Skeletal muscle satellite cell (primary cell): Measurements from ENCODE around the gene DEFB126. TPM values are rescaled to one million over a fixed set of nuclear protein-coding genes. Genes with fewer than 3 reads are reported as not detected.
"Not testable (repeated sequence)": the region's sequence is repeated elsewhere in the genome, so short reads cannot be mapped to it uniquely, and the experiment has no call there.

ENCODE experiments used
- H3K27me3 ChIP-seq: 2 replicates; pipeline ENCODE4 v1.7.0; 2013; ENCODE audit warnings: low read length; ENCODE audit not compliant: control insufficient read depth, insufficient read depth
- H3K36me3 ChIP-seq: 2 replicates; pipeline ENCODE4 v1.7.0; 2013; ENCODE audit warnings: mild to moderate bottlenecking, control low read depth, low read length; ENCODE audit not compliant: insufficient read depth
- H3K4me1 ChIP-seq: 2 replicates; pipeline ENCODE4 v1.7.0; 2013; ENCODE audit warnings: low read length; ENCODE audit not compliant: control insufficient read depth, insufficient read depth
- H3K4me2 ChIP-seq: 2 replicates; pipeline ENCODE4 v1.7.0; 2013; ENCODE audit warnings: mild to moderate bottlenecking, low read length
- H3K4me3 ChIP-seq: 2 replicates; pipeline ENCODE4 v1.7.0; 2013; ENCODE audit warnings: low read length
- H3K9ac ChIP-seq: 2 replicates; pipeline ENCODE4 v1.7.0; 2013; ENCODE audit warnings: mild to moderate bottlenecking, low read depth, low read length, moderate library complexity
- H3K9me3 ChIP-seq: replicated peaks from 2 replicates; pipeline ENCODE4 v1.7.0; 2013; ENCODE audit warnings: mild to moderate bottlenecking, control low read depth, low read length
- total RNA-seq: library from RNA; depleted of rRNA; stranded (reverse); fragments of >200 nt; gene quantifications from 2 replicates; pipeline ENCODE4 v1.2.3, GENCODE V29; 2012; rRNA removed

Gene DEFB126
- total RNA-seq, result not detected in 2 replicates

GRCh38 chr20:142290-142689, at the start of gene DEFB126:
TSS of gene DEFB126 (plus strand) at chr20:142590. CDS start at chr20:142629, 39 bp downstream.
- Histone ChIP-seq H3K4me3 (no peak within 1 kb of the TSS), H3K9ac (no peak within 1 kb of the TSS), H3K9me3 (no peaks in the 10 kb centered on the region)

GRCh38 chr20:93641-94040, 48.7 kb upstream of the DEFB126 start:
- H3K9me3 ChIP-seq, result no peaks in the 10 kb centered on the region
- H3K36me3 ChIP-seq, result no peaks in the 10 kb centered on the region
- no peak overlapping the region for H3K9ac ChIP-seq
- no peaks in the 10 kb centered on the region for H3K27me3 ChIP-seq
- no peak overlapping the region for H3K4me3 ChIP-seq
- no peaks in the 10 kb centered on the region for H3K4me1 ChIP-seq
- H3K4me2 ChIP-seq, result no peak overlapping the region

More at GRCh38 chr20:142290-142689, at the start of gene DEFB126:
- H3K27me3 ChIP-seq, result peaks cover 35% of the 10 kb centered on the region
- no peak within 1 kb of the TSS for H3K4me2 ChIP-seq
- no peaks in the 10 kb centered on the region for H3K36me3 ChIP-seq
- no peaks in the 10 kb centered on the region for H3K4me1 ChIP-seq

GRCh38 chr20:95215-95614, 47.2 kb upstream of the DEFB126 start:
- Histone ChIP-seq H3K9me3 (no peaks in the 10 kb centered on the region), H3K4me2 (no peak overlapping the region), H3K27me3 (no peaks in the 10 kb centered on the region), H3K36me3 (no peaks in the 10 kb centered on the region), H3K9ac (no peak overlapping the region), H3K4me1 (no peaks in the 10 kb centered on the region), H3K4me3 (no peak overlapping the region)

- H3K4me1 ChIP-seq, result not testable (repeated sequence)
These were observed 44.7 kb upstream of the DEFB126 start for GRCh38 chr20:97691-98090.

GRCh38 chr20:101975-102374, 40.4 kb upstream of the DEFB126 start:
- Histone ChIP-seq H3K4me3 (no peak overlapping the region), H3K9me3 (no peaks in the 10 kb centered on the region), H3K27me3 (peaks cover 9% of the 10 kb centered on the region), H3K4me1 (no peaks in the 10 kb centered on the region), H3K36me3 (no peaks in the 10 kb centered on the region), H3K4me2 (no peak overlapping the region), H3K9ac (no peak overlapping the region)

More at GRCh38 chr20:97691-98090, 44.7 kb upstream of the DEFB126 start:
- H3K9ac ChIP-seq, H3K27me3 ChIP-seq, H3K9me3 ChIP-seq, H3K36me3 ChIP-seq, H3K4me2 ChIP-seq, H3K4me3 ChIP-seq: not testable (repeated sequence)

- H3K27me3 ChIP-seq, result peaks cover 9% of the 10 kb centered on the region
- no peaks in the 10 kb centered on the region for H3K9me3 ChIP-seq
- no peak overlapping the region for H3K4me3 ChIP-seq
- no peaks in the 10 kb centered on the region for H3K36me3 ChIP-seq
- no peak overlapping the region for H3K9ac ChIP-seq
- H3K4me2 ChIP-seq, result no peak overlapping the region
- no peaks in the 10 kb centered on the region for H3K4me1 ChIP-seq
These were observed 38.9 kb upstream of the DEFB126 start for GRCh38 chr20:103456-103855.

GRCh38 chr20:112396-112795, 30.0 kb upstream of the DEFB126 start:
- Histone ChIP-seq H3K4me1 (no peaks in the 10 kb centered on the region), H3K27me3 (peaks cover 5% of the 10 kb centered on the region), H3K4me3 (no peak overlapping the region), H3K4me2 (no peak overlapping the region), H3K9me3 (no peaks in the 10 kb centered on the region), H3K9ac (no peak overlapping the region), H3K36me3 (no peaks in the 10 kb centered on the region)

GRCh38 chr20:117518-117917, 24.9 kb upstream of the DEFB126 start:
- Histone ChIP-seq H3K4me3 (no peak overlapping the region), H3K27me3 (peaks cover 7% of the 10 kb centered on the region), H3K9me3 (no peaks in the 10 kb centered on the region), H3K4me2 (no peak overlapping the region), H3K9ac (no peak overlapping the region), H3K36me3 (no peaks in the 10 kb centered on the region), H3K4me1 (no peaks in the 10 kb centered on the region)

- H3K4me1 ChIP-seq, H3K27me3 ChIP-seq, H3K9me3 ChIP-seq, H3K36me3 ChIP-seq, H3K9ac ChIP-seq, H3K4me3 ChIP-seq, H3K4me2 ChIP-seq: not testable (repeated sequence)
These were observed 12.5 kb upstream of the DEFB126 start for GRCh38 chr20:129786-130323.

GRCh38 chr20:137668-138490, 4.5 kb upstream of the DEFB126 start:
- Histone ChIP-seq H3K36me3 (no peaks in the 10 kb centered on the region), H3K4me2 (no peak overlapping the region), H3K4me3 (no peak overlapping the region), H3K9ac (no peak overlapping the region), H3K4me1 (no peaks in the 10 kb centered on the region), H3K9me3 (no peaks in the 10 kb centered on the region), H3K27me3 (peaks cover 11% of the 10 kb centered on the region)

- no peak overlapping the region for H3K4me3 ChIP-seq
- no peaks in the 10 kb centered on the region for H3K36me3 ChIP-seq
- no peak overlapping the region for H3K9ac ChIP-seq
- no peaks in the 10 kb centered on the region for H3K9me3 ChIP-seq
- H3K4me1 ChIP-seq, result no peaks in the 10 kb centered on the region
- no peak overlapping the region for H3K4me2 ChIP-seq
- peaks cover 39% of the 10 kb centered on the region for H3K27me3 ChIP-seq
These were observed 3.5 kb downstream of the DEFB126 start for GRCh38 chr20:145877-146276.

- Histone ChIP-seq H3K9ac (no peak overlapping the region), H3K4me2 (no peak overlapping the region), H3K27me3 (peaks cover 9% of the 10 kb centered on the region), H3K4me1 (no peaks in the 10 kb centered on the region), H3K36me3 (no peaks in the 10 kb centered on the region), H3K4me3 (no peak overlapping the region), H3K9me3 (no peaks in the 10 kb centered on the region)
These were observed 9.7 kb downstream of the DEFB126 start for GRCh38 chr20:152131-152530.
